Measurements from ENCODE around the gene FBRS.

FBRS gene

GRCh38 chr16:30658731-30659506, 688 bp downstream of the FBRS start:
- Histone ChIP-seq H3K9me3 (ENCODE audit: low read length) (no peaks in the 10 kb centered on the region), H3K36me3 (ENCODE audit: insufficient read depth, low read length) (peaks cover 61% of the 10 kb centered on the region), H3K27me3 (ENCODE audit: control insufficient read depth in 1 of 2, insufficient read depth in 2 of 2, low read length in 2 of 2) (no peaks in the 10 kb centered on the region), H3K4me1 (ENCODE audit: insufficient read depth, low read length) (peaks cover 54% of the 10 kb centered on the region), H3K9ac (ENCODE audit: low read length) (peak overlapping the region; percentile 77), H3K4me3 (ENCODE audit: low read depth in 1 of 2, low read length in 2 of 2) (peak overlapping the region; percentile 76 to 98), H3K27ac (ENCODE audit: low read depth, low read length) (peak overlapping the region; percentile 89)

DNA sequence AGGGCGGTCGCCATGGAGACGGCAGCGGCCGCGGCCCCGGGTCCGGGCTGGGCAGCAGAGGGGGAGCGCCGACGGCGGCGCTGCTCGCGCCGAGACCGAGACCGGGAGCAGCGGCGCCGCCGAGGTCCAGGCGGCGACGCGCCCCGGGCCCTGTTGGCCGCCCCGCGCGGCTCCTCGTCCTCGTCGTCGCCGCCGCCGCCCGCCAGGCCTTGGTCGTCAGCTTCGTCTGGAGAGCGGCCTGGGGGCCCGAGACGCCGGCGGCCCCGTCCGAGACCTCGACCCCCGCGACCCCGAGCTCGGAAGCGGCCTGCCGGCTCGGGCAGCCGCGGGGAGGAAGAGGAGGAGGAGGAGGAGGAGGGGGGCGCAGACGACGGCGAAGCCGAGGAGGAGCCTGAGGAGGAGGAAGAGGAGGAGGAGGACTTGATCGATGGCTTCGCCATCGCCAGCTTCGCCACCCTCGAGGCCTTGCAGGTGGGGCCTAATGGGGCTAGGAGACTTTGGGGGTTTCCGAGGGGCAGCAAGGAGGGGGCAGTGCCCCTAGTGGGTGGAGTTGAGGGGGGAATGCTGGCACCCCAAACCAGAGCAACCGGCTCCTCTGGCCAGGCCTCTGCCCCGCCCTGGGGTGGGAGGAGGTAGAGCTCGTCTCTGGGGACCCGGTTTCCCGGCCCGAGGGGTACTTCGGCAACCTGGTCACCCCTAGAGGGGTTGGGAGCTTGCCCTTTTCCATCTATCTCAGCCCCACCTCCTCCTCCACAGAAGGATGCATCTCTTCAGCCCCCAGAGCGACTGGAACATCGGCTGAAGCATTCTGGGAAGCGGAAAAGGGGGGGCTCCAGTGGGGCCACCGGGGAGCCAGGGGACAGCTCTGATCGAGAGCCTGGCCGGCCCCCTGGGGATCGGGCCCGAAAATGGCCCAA, 1.5 kb downstream of the FBRS start:
- H3K4me3 ChIP-seq (ENCODE audit: low read depth in 1 of 2, low read length in 2 of 2): peak overlapping the region; percentile 76 to 98
- peaks cover 51% of the 10 kb centered on the region for H3K4me1 ChIP-seq (ENCODE audit: insufficient read depth, low read length)
- peaks cover 56% of the 10 kb centered on the region for H3K36me3 ChIP-seq (ENCODE audit: insufficient read depth, low read length)
- peak overlapping the region; percentile 84 for H3K27ac ChIP-seq (ENCODE audit: low read depth, low read length)
- no peaks in the 10 kb centered on the region for H3K27me3 ChIP-seq (ENCODE audit: control insufficient read depth in 1 of 2, insufficient read depth in 2 of 2, low read length in 2 of 2)
- H3K9me3 ChIP-seq (ENCODE audit: low read length): no peaks in the 10 kb centered on the region
- peak overlapping the region; percentile 90 for H3K9ac ChIP-seq (ENCODE audit: low read length)

DNA sequence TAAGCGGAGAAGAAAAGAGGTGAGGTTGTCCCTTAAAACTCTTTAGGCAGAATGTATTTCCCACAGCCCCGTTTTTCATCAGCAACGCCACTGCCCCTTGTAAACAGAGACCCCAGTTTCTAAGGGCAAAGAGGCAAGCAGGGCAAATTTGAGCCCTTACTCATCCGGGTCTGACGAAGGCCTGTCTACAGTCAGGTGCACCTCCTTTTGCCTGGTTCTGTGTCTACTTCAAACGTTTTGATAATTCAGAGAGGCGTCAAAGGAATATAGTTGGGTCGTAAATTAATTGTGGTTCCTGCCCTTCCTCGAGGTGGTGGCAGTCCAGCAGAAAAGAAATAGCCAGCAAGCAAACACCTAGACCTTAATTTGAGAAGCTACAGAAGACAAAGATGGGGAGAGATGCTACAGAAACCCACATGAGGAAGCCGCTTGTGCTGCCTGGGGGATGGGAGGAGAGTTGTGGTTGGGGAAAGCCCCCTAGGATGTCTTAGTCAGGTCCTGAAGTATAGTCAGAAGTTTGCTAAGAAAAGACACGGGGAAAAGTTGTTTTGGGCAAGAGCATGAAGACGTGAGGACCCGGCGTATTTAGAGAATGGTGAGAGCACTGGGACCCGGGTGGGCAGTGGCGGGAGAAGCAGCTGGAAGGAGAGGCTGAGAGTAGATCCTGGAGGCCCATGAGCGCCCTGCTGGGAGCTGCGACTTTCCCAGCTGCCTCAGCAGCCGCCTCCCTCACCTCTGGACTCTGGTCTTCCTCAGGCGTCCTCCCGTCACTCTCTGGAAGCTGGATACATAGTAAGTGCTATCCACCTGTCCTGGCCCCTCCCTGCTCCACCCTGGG, 2.4 kb downstream of the FBRS start:
- peaks cover 51% of the 10 kb centered on the region for H3K4me1 ChIP-seq (ENCODE audit: insufficient read depth, low read length)
- peaks cover 56% of the 10 kb centered on the region for H3K36me3 ChIP-seq (ENCODE audit: insufficient read depth, low read length)
- H3K27me3 ChIP-seq (ENCODE audit: control insufficient read depth in 1 of 2, insufficient read depth in 2 of 2, low read length in 2 of 2): no peaks in the 10 kb centered on the region
- H3K9me3 ChIP-seq (ENCODE audit: low read length): no peaks in the 10 kb centered on the region
- peak overlapping the region; percentile 76 to 98 for H3K4me3 ChIP-seq (ENCODE audit: low read depth in 1 of 2, low read length in 2 of 2)
- H3K9ac ChIP-seq (ENCODE audit: low read length): peak overlapping the region; percentile 90
- peak overlapping the region; percentile 84 for H3K27ac ChIP-seq (ENCODE audit: low read depth, low read length)

DNA sequence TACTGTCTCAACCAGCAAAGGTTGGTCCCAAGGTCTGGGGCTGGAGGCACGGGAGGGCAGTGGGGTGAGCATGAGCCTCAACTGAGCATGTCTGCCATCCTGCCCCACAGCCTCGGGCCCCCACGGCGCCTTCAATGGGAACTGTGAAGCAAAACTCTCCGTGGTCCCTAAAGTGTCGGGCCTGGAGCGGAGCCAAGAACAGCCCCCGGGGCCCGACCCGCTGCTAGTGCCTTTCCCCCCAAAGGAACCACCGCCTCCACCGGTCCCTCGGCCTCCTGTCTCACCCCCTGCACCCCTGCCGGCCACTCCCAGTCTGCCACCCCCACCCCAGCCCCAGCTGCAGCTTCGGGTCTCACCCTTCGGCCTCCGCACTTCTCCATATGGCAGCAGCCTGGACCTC, 4.2 kb downstream of the FBRS start:
- Histone ChIP-seq H3K4me3 (ENCODE audit: low read depth in 1 of 2, low read length in 2 of 2) (no peak overlapping the region), H3K27me3 (ENCODE audit: control insufficient read depth in 1 of 2, insufficient read depth in 2 of 2, low read length in 2 of 2) (no peaks in the 10 kb centered on the region), H3K4me1 (ENCODE audit: insufficient read depth, low read length) (peaks cover 42% of the 10 kb centered on the region), H3K9me3 (ENCODE audit: low read length) (no peaks in the 10 kb centered on the region), H3K9ac (ENCODE audit: low read length) (no peak overlapping the region), H3K27ac (ENCODE audit: low read depth, low read length) (no peak overlapping the region), H3K36me3 (ENCODE audit: insufficient read depth, low read length) (peaks cover 69% of the 10 kb centered on the region)

GRCh38 chr16:30663038-30663437, 4.8 kb downstream of the FBRS start:
- Histone ChIP-seq H3K9ac (ENCODE audit: low read length) (no peak overlapping the region), H3K27me3 (ENCODE audit: control insufficient read depth in 1 of 2, insufficient read depth in 2 of 2, low read length in 2 of 2) (no peaks in the 10 kb centered on the region), H3K36me3 (ENCODE audit: insufficient read depth, low read length) (peaks cover 75% of the 10 kb centered on the region), H3K4me1 (ENCODE audit: insufficient read depth, low read length) (peaks cover 40% of the 10 kb centered on the region), H3K4me3 (ENCODE audit: low read depth in 1 of 2, low read length in 2 of 2) (no peak overlapping the region), H3K27ac (ENCODE audit: low read depth, low read length) (no peak overlapping the region), H3K9me3 (ENCODE audit: low read length) (no peaks in the 10 kb centered on the region)

DNA sequence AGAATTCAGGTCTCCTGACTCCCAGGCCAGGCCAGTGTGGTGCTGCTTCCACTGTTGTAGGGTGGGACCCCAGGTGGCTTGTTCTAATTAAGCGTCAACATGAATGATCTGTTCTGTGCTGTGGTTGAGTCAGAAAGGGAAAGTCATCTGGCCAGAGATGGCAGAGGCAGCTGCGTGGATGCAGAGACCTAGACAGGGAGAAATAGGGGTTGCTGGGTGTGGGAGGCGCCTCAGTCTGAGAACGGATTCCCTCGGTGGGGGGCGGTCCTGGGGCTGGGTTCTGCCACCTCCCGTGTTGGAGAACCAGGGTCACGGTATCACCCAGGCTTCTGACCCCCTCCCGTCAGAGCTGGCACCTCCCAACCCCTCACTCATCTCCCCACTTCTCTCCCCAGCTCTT, 5.6 kb downstream of the FBRS start:
- Histone ChIP-seq H3K36me3 (ENCODE audit: insufficient read depth, low read length) (peaks cover 81% of the 10 kb centered on the region), H3K27me3 (ENCODE audit: control insufficient read depth in 1 of 2, insufficient read depth in 2 of 2, low read length in 2 of 2) (no peaks in the 10 kb centered on the region), H3K4me1 (ENCODE audit: insufficient read depth, low read length) (peaks cover 40% of the 10 kb centered on the region), H3K27ac (ENCODE audit: low read depth, low read length) (no peak overlapping the region), H3K9ac (ENCODE audit: low read length) (no peak overlapping the region), H3K4me3 (ENCODE audit: low read depth in 1 of 2, low read length in 2 of 2) (no peak overlapping the region), H3K9me3 (ENCODE audit: low read length) (no peaks in the 10 kb centered on the region)

- H3K27ac ChIP-seq (ENCODE audit: low read depth, low read length): no peak overlapping the region
- peaks cover 40% of the 10 kb centered on the region for H3K4me1 ChIP-seq (ENCODE audit: insufficient read depth, low read length)
- H3K36me3 ChIP-seq (ENCODE audit: insufficient read depth, low read length): peaks cover 84% of the 10 kb centered on the region
- H3K9ac ChIP-seq (ENCODE audit: low read length): no peak overlapping the region
- no peak overlapping the region for H3K4me3 ChIP-seq (ENCODE audit: low read depth in 1 of 2, low read length in 2 of 2)
- H3K27me3 ChIP-seq (ENCODE audit: control insufficient read depth in 1 of 2, insufficient read depth in 2 of 2, low read length in 2 of 2): no peaks in the 10 kb centered on the region
- no peaks in the 10 kb centered on the region for H3K9me3 ChIP-seq (ENCODE audit: low read length)
Observed at GRCh38 chr16:30664616-30665109, 6.4 kb downstream of the FBRS start.

DNA sequence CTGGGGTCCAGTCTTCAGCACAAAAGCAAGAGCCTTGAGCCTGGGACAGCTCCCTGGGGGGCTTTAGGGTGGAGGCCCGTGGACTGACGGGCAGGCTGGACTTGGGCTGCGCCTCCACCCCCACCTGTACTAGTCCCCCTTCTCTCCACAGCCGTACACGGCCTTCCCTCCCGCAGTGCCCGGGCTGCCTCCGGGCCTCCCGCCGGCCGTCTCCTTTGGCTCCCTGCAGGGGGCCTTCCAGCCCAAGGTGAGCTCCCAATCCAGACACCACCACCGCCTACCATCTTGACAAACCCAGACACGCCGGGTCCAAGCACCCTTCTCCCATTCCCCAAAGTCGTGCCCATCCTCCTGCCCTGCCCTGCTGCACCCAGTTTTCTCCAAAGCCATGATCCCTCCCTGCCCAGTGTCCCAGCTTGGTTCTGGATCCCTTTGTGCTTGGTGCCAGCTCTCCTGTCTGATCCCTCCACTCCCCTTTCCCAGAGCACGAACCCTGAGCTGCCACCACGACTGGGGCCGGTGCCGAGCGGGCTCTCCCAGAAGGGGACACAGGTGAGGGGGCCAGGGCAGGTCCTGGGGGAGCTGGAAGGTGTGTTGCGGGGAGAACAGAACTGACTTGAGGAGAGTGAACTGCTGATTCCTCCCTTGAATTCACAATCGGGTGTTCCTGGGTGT, 7.1 kb downstream of the FBRS start:
- no peaks in the 10 kb centered on the region for H3K27me3 ChIP-seq (ENCODE audit: control insufficient read depth in 1 of 2, insufficient read depth in 2 of 2, low read length in 2 of 2)
- H3K4me3 ChIP-seq (ENCODE audit: low read depth in 1 of 2, low read length in 2 of 2): no peak overlapping the region
- peaks cover 36% of the 10 kb centered on the region for H3K4me1 ChIP-seq (ENCODE audit: insufficient read depth, low read length)
- peaks cover 88% of the 10 kb centered on the region for H3K36me3 ChIP-seq (ENCODE audit: insufficient read depth, low read length)
- H3K9ac ChIP-seq (ENCODE audit: low read length): no peak overlapping the region
- no peak overlapping the region for H3K27ac ChIP-seq (ENCODE audit: low read depth, low read length)
- no peaks in the 10 kb centered on the region for H3K9me3 ChIP-seq (ENCODE audit: low read length)

GRCh38 chr16:30665830-30666190, 7.6 kb downstream of the FBRS start:
- peaks cover 31% of the 10 kb centered on the region for H3K4me1 ChIP-seq (ENCODE audit: insufficient read depth, low read length)
- no peak overlapping the region for H3K4me3 ChIP-seq (ENCODE audit: low read depth in 1 of 2, low read length in 2 of 2)
- no peak overlapping the region for H3K27ac ChIP-seq (ENCODE audit: low read depth, low read length)
- H3K9ac ChIP-seq (ENCODE audit: low read length): no peak overlapping the region
- H3K36me3 ChIP-seq (ENCODE audit: insufficient read depth, low read length): peaks cover 87% of the 10 kb centered on the region
- H3K27me3 ChIP-seq (ENCODE audit: control insufficient read depth in 1 of 2, insufficient read depth in 2 of 2, low read length in 2 of 2): no peaks in the 10 kb centered on the region
- no peaks in the 10 kb centered on the region for H3K9me3 ChIP-seq (ENCODE audit: low read length)

DNA sequence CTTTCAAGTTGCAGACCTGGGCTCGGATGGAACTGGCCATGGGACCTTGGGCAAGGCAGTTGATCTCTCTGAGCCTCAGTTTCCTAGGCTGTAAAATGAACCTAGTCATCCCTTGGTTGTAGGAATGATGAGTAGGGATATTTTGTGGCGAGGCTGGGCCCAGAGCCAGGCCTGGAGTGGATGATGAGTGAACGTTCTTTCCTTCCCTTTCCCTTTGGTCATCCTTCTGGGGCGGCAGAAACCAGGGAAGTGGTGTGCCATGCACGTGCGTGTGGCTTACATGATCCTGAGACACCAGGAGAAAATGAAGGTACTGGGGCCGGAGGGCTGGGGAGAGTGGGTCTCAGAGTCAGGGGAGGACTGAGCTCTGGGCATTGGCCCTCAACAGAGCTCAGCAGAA, 8.4 kb downstream of the FBRS start:
- no peak overlapping the region for H3K4me3 ChIP-seq (ENCODE audit: low read depth in 1 of 2, low read length in 2 of 2)
- peaks cover 22% of the 10 kb centered on the region for H3K4me1 ChIP-seq (ENCODE audit: insufficient read depth, low read length)
- H3K27me3 ChIP-seq (ENCODE audit: control insufficient read depth in 1 of 2, insufficient read depth in 2 of 2, low read length in 2 of 2): no peaks in the 10 kb centered on the region
- peaks cover 81% of the 10 kb centered on the region for H3K36me3 ChIP-seq (ENCODE audit: insufficient read depth, low read length)
- no peak overlapping the region for H3K9ac ChIP-seq (ENCODE audit: low read length)
- no peaks in the 10 kb centered on the region for H3K9me3 ChIP-seq (ENCODE audit: low read length)
- H3K27ac ChIP-seq (ENCODE audit: low read depth, low read length): no peak overlapping the region

All from muscle layer of colon (tissue), 2 donors.